ENCODE results near the gene NTF4. TPM values are rescaled to one million over a fixed set of nuclear protein-coding genes. Genes with fewer than 3 reads are reported as not detected.
"Not testable (repeated sequence)": the region's sequence is repeated elsewhere in the genome, so short reads cannot be mapped to it uniquely, and the experiment has no call there.

Gene NTF4
- total RNA-seq, 1 experiment from 2014 or later: 10.2 TPM

DNA sequence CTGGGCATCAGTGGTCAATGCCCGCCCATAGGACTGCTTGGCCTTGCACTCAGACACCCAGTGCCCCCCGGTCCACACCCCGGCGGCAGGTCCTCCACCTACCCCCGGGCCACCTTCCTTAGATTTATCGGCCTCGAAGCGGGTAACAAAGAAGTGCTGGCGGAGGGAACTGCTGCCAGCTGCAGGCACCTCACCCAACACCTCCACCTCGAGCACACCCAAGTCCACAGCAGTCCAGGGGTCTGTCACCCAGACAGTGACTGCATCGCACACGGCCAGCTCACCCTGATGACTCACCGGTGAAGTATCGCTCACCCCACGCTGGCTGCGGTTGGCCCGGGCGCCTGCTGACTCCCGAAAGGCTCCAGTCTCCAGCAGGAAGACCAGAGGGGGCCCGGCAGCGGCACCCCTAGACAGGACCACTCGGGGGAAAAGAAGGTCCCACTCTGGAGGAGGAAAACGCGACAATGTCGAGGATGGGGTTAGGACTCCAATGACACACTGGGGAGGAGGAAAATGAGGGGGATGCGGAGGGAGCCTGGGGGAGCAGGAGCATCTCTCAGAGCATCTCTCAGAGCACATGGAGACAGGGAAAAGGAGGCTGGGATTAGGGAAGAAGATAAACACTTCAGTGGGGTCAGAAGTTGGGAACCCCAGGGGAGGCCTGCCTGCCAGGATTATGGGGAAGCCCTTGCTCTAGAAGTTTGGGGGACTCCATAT is 25.9 kb downstream of the NTF4 start:
- H3K36me3 ChIP-seq (ENCODE audit: control insufficient read depth, insufficient read depth, low read length); DNase-seq; H3K4me3 Mint-ChIP-seq (ENCODE audit: unreplicated experiment); intact Hi-C loops (cut with micrococcal nuclease; ENCODE audit: unreplicated experiment); H3K4me3 ChIP-seq (ENCODE audit: low read depth, low read length); H3K36me3 Mint-ChIP-seq (ENCODE audit: insufficient read depth, unreplicated experiment); H3K9me3 Mint-ChIP-seq (ENCODE audit: unreplicated experiment); H3K9me3 ChIP-seq; BruUV-seq (replicated peaks); H3K4me1 ChIP-seq; H3K27me3 Mint-ChIP-seq (ENCODE audit: insufficient read depth, unreplicated experiment); H3K27me3 ChIP-seq (replicated peaks; ENCODE audit: control insufficient read depth, insufficient read depth, low read length); H3K27ac Mint-ChIP-seq (ENCODE audit: unreplicated experiment); H3K4me1 Mint-ChIP-seq (ENCODE audit: low read depth, unreplicated experiment): not testable (repeated sequence)
- ChIA-PET POLR2A (interaction anchor here (0.6 kb wide), 1 partner anchor 39 kb away, joined by 3 read pairs; no protein-coding TSS in a partner anchor), CTCF (interaction anchor here (0.8 kb wide), 1 partner anchor 59 kb away, joined by 3 read pairs; no protein-coding TSS in a partner anchor)

- H3K9me3 Mint-ChIP-seq (ENCODE audit: unreplicated experiment); H3K27me3 ChIP-seq (replicated peaks; ENCODE audit: control insufficient read depth, insufficient read depth, low read length); H3K27ac Mint-ChIP-seq (ENCODE audit: unreplicated experiment); H3K9me3 ChIP-seq; CTCF ChIA-PET; H3K4me1 Mint-ChIP-seq (ENCODE audit: low read depth, unreplicated experiment); H3K36me3 ChIP-seq (ENCODE audit: control insufficient read depth, insufficient read depth, low read length); H3K4me3 Mint-ChIP-seq (ENCODE audit: unreplicated experiment); H3K4me1 ChIP-seq; DNase-seq; intact Hi-C loops (cut with micrococcal nuclease; ENCODE audit: unreplicated experiment); H3K4me3 ChIP-seq (ENCODE audit: low read depth, low read length); H3K36me3 Mint-ChIP-seq (ENCODE audit: insufficient read depth, unreplicated experiment); BruUV-seq (replicated peaks); POLR2A ChIA-PET; H3K27me3 Mint-ChIP-seq (ENCODE audit: insufficient read depth, unreplicated experiment): not testable (repeated sequence)
These were observed 26.5 kb downstream of the NTF4 start for GRCh38 chr19:49038111-49038510.

DNA sequence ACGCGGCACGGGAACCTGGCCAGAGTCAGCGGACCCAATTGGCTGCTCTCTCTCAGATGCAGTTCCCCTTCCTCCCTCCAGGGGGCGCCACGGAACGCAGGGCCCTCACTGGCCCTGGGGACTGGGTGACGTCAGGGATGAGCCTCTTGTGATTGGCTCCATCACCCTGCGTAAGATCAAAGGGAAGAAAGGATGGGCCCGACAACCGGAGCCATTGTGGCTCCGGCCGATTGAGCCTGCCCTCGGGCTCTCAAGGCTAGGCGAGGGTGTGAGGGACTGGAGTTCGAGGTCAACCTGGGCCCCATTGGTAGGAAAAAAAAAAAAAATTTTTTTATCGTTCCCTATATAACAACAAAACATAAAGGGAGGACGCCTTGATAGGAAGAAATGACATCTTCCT is 27.8 kb downstream of the NTF4 start, which contains the start of gene CGB1:
Gene CGB1, minus strand, starts transcription at position 81 of the 400 bp plus-strand sequence. CDS start 184 bp downstream, outside the sequence.
- CTCF ChIA-PET; POLR2A ChIA-PET; H3K4me3 Mint-ChIP-seq (ENCODE audit: unreplicated experiment); H3K36me3 ChIP-seq (ENCODE audit: control insufficient read depth, insufficient read depth, low read length); H3K27ac Mint-ChIP-seq (ENCODE audit: unreplicated experiment); H3K4me1 Mint-ChIP-seq (ENCODE audit: low read depth, unreplicated experiment); H3K4me1 ChIP-seq; intact Hi-C loops (cut with micrococcal nuclease; ENCODE audit: unreplicated experiment); BruUV-seq (replicated peaks); H3K4me3 ChIP-seq (ENCODE audit: low read depth, low read length); H3K27me3 ChIP-seq (replicated peaks; ENCODE audit: control insufficient read depth, insufficient read depth, low read length); H3K9me3 Mint-ChIP-seq (ENCODE audit: unreplicated experiment); H3K9me3 ChIP-seq; H3K36me3 Mint-ChIP-seq (ENCODE audit: insufficient read depth, unreplicated experiment); H3K27me3 Mint-ChIP-seq (ENCODE audit: insufficient read depth, unreplicated experiment): not testable (repeated sequence)
- DNase-seq: peak; percentile 73 to 74
- TF ChIP-seq, protein P1, sequence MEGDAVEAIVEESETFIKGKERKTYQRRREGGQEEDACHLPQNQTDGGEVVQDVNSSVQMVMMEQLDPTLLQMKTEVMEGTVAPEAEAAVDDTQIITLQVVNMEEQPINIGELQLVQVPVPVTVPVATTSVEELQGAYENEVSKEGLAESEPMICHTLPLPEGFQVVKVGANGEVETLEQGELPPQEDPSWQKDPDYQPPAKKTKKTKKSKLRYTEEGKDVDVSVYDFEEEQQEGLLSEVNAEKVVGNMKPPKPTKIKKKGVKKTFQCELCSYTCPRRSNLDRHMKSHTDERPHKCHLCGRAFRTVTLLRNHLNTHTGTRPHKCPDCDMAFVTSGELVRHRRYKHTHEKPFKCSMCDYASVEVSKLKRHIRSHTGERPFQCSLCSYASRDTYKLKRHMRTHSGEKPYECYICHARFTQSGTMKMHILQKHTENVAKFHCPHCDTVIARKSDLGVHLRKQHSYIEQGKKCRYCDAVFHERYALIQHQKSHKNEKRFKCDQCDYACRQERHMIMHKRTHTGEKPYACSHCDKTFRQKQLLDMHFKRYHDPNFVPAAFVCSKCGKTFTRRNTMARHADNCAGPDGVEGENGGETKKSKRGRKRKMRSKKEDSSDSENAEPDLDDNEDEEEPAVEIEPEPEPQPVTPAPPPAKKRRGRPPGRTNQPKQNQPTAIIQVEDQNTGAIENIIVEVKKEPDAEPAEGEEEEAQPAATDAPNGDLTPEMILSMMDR (IDR thresholded peaks at IDR 0.05; ENCODE audit: insufficient read depth in 1 of 2, low read depth in 1 of 2, low read length in 1 of 2, severe bottlenecking in 1 of 2, unreplicated experiment in 1 of 2): peak; percentile 53 to 85

GRCh38 chr19:49031642-49032301 is 32.8 kb downstream of the NTF4 start, which contains the start of gene CGB2:
Gene CGB2 (plus strand): TSS chr19:49031890. CDS start chr19:49032096, 206 bp downstream.
- peak within 1 kb of the TSS; percentile 36 for H3K4me3 Mint-ChIP-seq (ENCODE audit: unreplicated experiment)
- TF ChIP-seq, protein P1 (IDR thresholded peaks at IDR 0.05; ENCODE audit: insufficient read depth in 1 of 2, low read depth in 1 of 2, low read length in 1 of 2, severe bottlenecking in 1 of 2, unreplicated experiment in 1 of 2): peak; percentile 32 to 77
- H3K4me1 ChIP-seq; H3K36me3 Mint-ChIP-seq (ENCODE audit: insufficient read depth, unreplicated experiment); H3K9me3 Mint-ChIP-seq (ENCODE audit: unreplicated experiment); H3K4me1 Mint-ChIP-seq (ENCODE audit: low read depth, unreplicated experiment); H3K36me3 ChIP-seq (ENCODE audit: control insufficient read depth, insufficient read depth, low read length); H3K9me3 ChIP-seq; POLR2A ChIA-PET; intact Hi-C loops (cut with micrococcal nuclease; ENCODE audit: unreplicated experiment); H3K27me3 Mint-ChIP-seq (ENCODE audit: insufficient read depth, unreplicated experiment); BruUV-seq (replicated peaks); H3K4me3 ChIP-seq (ENCODE audit: low read depth, low read length); CTCF ChIA-PET; H3K27me3 ChIP-seq (replicated peaks; ENCODE audit: control insufficient read depth, insufficient read depth, low read length): not testable (repeated sequence)
- DNase-seq: peak; percentile 74 to 80
- H3K27ac Mint-ChIP-seq (ENCODE audit: unreplicated experiment): peak within 1 kb of the TSS; percentile 55

DNA sequence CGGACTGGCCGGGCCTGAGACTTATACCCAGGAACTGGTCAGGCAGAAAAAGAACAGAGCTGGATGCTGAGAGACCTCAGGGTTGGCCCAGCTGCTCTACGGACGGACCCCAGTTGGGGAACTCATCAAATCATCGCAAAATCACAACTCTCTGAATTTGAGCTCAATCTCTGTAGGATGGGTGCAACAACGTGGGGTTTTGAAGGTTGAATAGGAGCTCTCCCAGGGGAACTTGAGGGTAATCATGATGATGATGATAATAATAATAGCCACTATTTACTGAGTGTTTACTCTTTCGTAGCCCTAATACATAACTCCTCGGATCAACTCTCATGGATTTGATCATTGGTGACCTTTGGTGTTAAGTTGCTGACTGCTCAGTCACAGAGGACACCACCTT is 34.3 kb downstream of the NTF4 start:
- BruUV-seq (replicated peaks); H3K4me1 Mint-ChIP-seq (ENCODE audit: low read depth, unreplicated experiment); H3K4me3 Mint-ChIP-seq (ENCODE audit: unreplicated experiment); H3K9me3 ChIP-seq; H3K27me3 ChIP-seq (replicated peaks; ENCODE audit: control insufficient read depth, insufficient read depth, low read length); intact Hi-C loops (cut with micrococcal nuclease; ENCODE audit: unreplicated experiment); H3K4me3 ChIP-seq (ENCODE audit: low read depth, low read length); H3K36me3 Mint-ChIP-seq (ENCODE audit: insufficient read depth, unreplicated experiment); H3K36me3 ChIP-seq (ENCODE audit: control insufficient read depth, insufficient read depth, low read length); H3K27me3 Mint-ChIP-seq (ENCODE audit: insufficient read depth, unreplicated experiment); H3K27ac Mint-ChIP-seq (ENCODE audit: unreplicated experiment); CTCF ChIA-PET; H3K4me1 ChIP-seq; POLR2A ChIA-PET; H3K9me3 Mint-ChIP-seq (ENCODE audit: unreplicated experiment); DNase-seq: not testable (repeated sequence)

Data from Caco-2 (cell line).